Calu3 (cell line): ENCODE data around the gene B9D1. TPM values are rescaled to one million over a fixed set of nuclear protein-coding genes. Genes with fewer than 3 reads are reported as not detected.

ENCODE experiments used
- BruUV-seq: library from RNA; stranded (reverse); fragments of 400-500 nt; replicated peaks from 2 replicates; lab custom pipeline; 2021; lab: Mats Ljungman, UMichigan
- CTCF ChIA-PET: fragments of 300-600 bp; sonication (Branson Sonifier 250); formaldehyde crosslinking; loops from one replicate; lab custom pipeline; 2022; ENCODE audit warnings: antibody characterized with exemption; lab: Charles Lee
- DNase-seq: peaks from one replicate; pipeline ENCODE4 v3.0.0; 2022
- H3K27ac Mint-ChIP-seq: one replicate; pipeline ENCODE4 v1.8.0; 2022; ENCODE audit warnings: mixed read lengths; ENCODE audit not compliant: unreplicated experiment
- H3K27me3 Mint-ChIP-seq: one replicate; pipeline ENCODE4 v1.8.0; 2022; ENCODE audit warnings: mixed read lengths; ENCODE audit not compliant: unreplicated experiment
- H3K36me3 Mint-ChIP-seq: one replicate; pipeline ENCODE4 v1.8.0; 2022; ENCODE audit warnings: mild to moderate bottlenecking, moderate library complexity, mixed read lengths; ENCODE audit not compliant: insufficient read depth, unreplicated experiment
- H3K4me1 Mint-ChIP-seq: one replicate; pipeline ENCODE4 v1.8.0; 2022; ENCODE audit warnings: mild to moderate bottlenecking, low read depth, mixed read lengths; ENCODE audit not compliant: unreplicated experiment
- H3K4me3 Mint-ChIP-seq: one replicate; pipeline ENCODE4 v1.8.0; 2022; ENCODE audit warnings: mild to moderate bottlenecking, low read depth, moderate library complexity, mixed read lengths; ENCODE audit not compliant: unreplicated experiment
- H3K9me3 Mint-ChIP-seq: one replicate; pipeline ENCODE4 v1.8.0; 2022; ENCODE audit warnings: low read depth, mixed read lengths; ENCODE audit not compliant: unreplicated experiment
- intact Hi-C: fragments of 100-400 bp; cut with micrococcal nuclease; formaldehyde crosslinking; loops from one replicate; pipeline ENCODE4 v1.10.0; 2022; ENCODE audit not compliant: unreplicated experiment
- total RNA-seq: library from RNA; stranded (reverse); gene quantifications from 2 replicates; pipeline ENCODE4 v1.2.3, GENCODE V29; 2022
- TF ChIP-seq, protein P1 (sequence below): fragments of 200-600 bp; IDR thresholded peaks from one replicate; pipeline ENCODE4 v1.8.0; 2022; ENCODE audit warnings: antibody characterized with exemption; ENCODE audit not compliant: unreplicated experiment

B9D1 gene
- total RNA-seq, 1 experiment from 2014 or later = 14.1 TPM

GRCh38 chr17:19335951-19336631 lies 26.4 kb downstream of the B9D1 start:
- no peak overlapping the region for H3K27ac Mint-ChIP-seq
- no peaks in the 10 kb centered on the region for H3K9me3 Mint-ChIP-seq
- TF ChIP-seq, protein P1, sequence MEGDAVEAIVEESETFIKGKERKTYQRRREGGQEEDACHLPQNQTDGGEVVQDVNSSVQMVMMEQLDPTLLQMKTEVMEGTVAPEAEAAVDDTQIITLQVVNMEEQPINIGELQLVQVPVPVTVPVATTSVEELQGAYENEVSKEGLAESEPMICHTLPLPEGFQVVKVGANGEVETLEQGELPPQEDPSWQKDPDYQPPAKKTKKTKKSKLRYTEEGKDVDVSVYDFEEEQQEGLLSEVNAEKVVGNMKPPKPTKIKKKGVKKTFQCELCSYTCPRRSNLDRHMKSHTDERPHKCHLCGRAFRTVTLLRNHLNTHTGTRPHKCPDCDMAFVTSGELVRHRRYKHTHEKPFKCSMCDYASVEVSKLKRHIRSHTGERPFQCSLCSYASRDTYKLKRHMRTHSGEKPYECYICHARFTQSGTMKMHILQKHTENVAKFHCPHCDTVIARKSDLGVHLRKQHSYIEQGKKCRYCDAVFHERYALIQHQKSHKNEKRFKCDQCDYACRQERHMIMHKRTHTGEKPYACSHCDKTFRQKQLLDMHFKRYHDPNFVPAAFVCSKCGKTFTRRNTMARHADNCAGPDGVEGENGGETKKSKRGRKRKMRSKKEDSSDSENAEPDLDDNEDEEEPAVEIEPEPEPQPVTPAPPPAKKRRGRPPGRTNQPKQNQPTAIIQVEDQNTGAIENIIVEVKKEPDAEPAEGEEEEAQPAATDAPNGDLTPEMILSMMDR = no peak
- CTCF ChIA-PET = no interaction called here
- no peak overlapping the region for H3K4me3 Mint-ChIP-seq
- BruUV-seq = no TSS peak
- no peaks in the 10 kb centered on the region for H3K27me3 Mint-ChIP-seq
- intact Hi-C loops = no loop called here
- DNase-seq = no peak
- no peaks in the 10 kb centered on the region for H3K4me1 Mint-ChIP-seq
- H3K36me3 Mint-ChIP-seq = no peaks in the 10 kb centered on the region

GRCh38 chr17:19334331-19334730 lies 28.2 kb downstream of the B9D1 start:
- Mint-ChIP-seq H3K27me3 (no peaks in the 10 kb centered on the region), H3K27ac (no peak overlapping the region), H3K4me3 (no peak overlapping the region), H3K4me1 (no peaks in the 10 kb centered on the region), H3K36me3 (no peaks in the 10 kb centered on the region), H3K9me3 (no peaks in the 10 kb centered on the region)
- TF ChIP-seq, protein P1 = no peak
- BruUV-seq = no TSS peak
- intact Hi-C loops = no loop called here
- CTCF ChIA-PET = no interaction called here
- no peak for DNase-seq

DNA sequence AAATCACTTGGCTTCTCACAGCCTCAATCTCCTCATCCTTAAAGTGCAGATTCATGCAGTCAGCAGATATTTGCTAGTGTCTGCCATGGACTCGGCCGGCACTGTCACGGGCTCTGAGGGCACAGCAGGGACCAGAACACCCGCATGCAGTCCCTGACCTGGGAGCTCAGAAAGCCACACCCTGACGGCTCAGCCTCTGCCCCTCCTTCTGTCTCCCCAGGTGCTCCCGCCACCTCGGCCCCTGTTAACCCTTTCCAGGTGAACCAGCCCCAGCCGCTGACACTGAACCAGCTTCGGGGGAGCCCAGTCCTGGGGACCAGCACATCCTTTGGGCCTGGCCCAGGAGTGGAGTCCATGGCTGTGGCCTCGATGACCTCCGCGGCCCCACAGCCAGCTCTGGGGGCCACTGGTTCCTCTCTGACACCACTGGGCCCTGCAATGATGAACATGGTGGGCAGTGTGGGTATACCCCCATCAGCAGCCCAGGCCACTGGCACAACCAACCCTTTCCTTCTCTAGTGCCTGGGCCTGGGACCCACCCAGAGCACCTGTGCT lies 28.7 kb downstream of the B9D1 start:
- TF ChIP-seq, protein P1 = no peak
- Mint-ChIP-seq H3K4me3 (no peak overlapping the region), H3K27ac (no peak overlapping the region), H3K36me3 (no peaks in the 10 kb centered on the region), H3K4me1 (no peaks in the 10 kb centered on the region), H3K27me3 (no peaks in the 10 kb centered on the region), H3K9me3 (no peaks in the 10 kb centered on the region)
- CTCF ChIA-PET = interaction anchor here (0.6 kb wide), 1 partner anchor 11 kb away, joined by 3 read pairs; no protein-coding TSS in a partner anchor
- no TSS peak for BruUV-seq
- intact Hi-C loops = no loop called here
- DNase-seq = no peak

GRCh38 chr17:19333132-19333440 lies 29.4 kb downstream of the B9D1 start:
- no peak overlapping the region for H3K27ac Mint-ChIP-seq
- H3K27me3 Mint-ChIP-seq = no peaks in the 10 kb centered on the region
- intact Hi-C loops = no loop called here
- H3K36me3 Mint-ChIP-seq = no peaks in the 10 kb centered on the region
- H3K4me1 Mint-ChIP-seq = no peaks in the 10 kb centered on the region
- H3K4me3 Mint-ChIP-seq = no peak overlapping the region
- TF ChIP-seq, protein P1 = no peak
- no peaks in the 10 kb centered on the region for H3K9me3 Mint-ChIP-seq
- no peak for DNase-seq
- CTCF ChIA-PET = interaction anchor here (0.6 kb wide), 1 partner anchor 10 kb away, joined by 3 read pairs; no protein-coding TSS in a partner anchor
- BruUV-seq = no TSS peak
